Measurements from ENCODE around the gene GPC5. TPM values are rescaled to one million over a fixed set of nuclear protein-coding genes. Genes with fewer than 3 reads are reported as not detected.

Gene GPC5
- total RNA-seq, 4 donors from 2014 or later, result 0.24 to 30.8 (median 1.8) TPM; not detected in 1

DNA sequence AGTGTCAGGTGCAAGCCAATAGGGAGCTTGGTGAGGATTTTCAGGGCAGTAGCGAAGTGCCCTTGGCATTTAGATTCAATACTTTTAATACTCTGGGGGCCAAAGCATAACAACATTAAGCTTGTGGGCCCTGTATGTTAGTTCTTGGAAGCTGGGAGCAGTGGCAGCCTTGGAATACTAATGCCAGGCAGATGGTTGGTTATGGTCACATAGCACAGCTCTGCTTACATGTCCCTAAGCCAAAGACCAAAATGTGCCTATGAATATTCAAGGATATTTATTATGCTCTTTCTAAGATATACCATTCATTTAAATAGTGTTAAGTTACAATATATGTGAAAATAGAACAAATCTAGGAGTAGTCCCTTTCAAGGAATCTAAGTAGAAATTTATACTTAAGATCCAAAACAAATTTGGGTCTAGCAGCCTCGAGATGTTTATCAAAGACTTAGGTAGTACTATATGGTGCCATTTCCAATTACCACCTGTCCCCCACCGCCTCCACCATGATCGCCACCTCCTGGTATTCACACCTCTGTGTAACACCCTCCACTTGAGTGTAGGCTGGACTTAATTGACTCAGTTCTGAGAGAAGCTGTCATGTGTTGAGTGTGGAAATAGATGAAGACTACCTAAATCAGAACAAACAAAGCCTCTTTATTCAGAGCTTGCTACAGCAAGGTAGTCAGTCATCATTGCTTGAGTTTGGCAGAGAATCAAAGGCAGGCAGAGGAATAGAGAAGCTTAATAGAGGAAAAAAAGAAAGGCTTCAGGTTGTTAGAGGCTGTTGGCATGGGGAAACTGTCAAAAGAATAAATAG lies 261.0 kb downstream of the GPC5 start:
- H3K9me3 ChIP-seq, result no peaks in the 10 kb centered on the region
- no peak overlapping the region for H3K27ac ChIP-seq
- no peak for DNase-seq
- H3K4me3 ChIP-seq, result no peak overlapping the region
- H3K4me1 ChIP-seq, result no peaks in the 10 kb centered on the region
- TF ChIP-seq POLR2A (IDR thresholded peaks at IDR 0.05), result no peak
- TF ChIP-seq, protein P1, sequence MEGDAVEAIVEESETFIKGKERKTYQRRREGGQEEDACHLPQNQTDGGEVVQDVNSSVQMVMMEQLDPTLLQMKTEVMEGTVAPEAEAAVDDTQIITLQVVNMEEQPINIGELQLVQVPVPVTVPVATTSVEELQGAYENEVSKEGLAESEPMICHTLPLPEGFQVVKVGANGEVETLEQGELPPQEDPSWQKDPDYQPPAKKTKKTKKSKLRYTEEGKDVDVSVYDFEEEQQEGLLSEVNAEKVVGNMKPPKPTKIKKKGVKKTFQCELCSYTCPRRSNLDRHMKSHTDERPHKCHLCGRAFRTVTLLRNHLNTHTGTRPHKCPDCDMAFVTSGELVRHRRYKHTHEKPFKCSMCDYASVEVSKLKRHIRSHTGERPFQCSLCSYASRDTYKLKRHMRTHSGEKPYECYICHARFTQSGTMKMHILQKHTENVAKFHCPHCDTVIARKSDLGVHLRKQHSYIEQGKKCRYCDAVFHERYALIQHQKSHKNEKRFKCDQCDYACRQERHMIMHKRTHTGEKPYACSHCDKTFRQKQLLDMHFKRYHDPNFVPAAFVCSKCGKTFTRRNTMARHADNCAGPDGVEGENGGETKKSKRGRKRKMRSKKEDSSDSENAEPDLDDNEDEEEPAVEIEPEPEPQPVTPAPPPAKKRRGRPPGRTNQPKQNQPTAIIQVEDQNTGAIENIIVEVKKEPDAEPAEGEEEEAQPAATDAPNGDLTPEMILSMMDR (IDR thresholded peaks at IDR 0.05), result no peak
- no peaks in the 10 kb centered on the region for H3K36me3 ChIP-seq
- H3K27me3 ChIP-seq, result no peaks in the 10 kb centered on the region
- intact Hi-C loops (cut with DNase I; ENCODE audit: low total_unique reads), result no loop called here

DNA sequence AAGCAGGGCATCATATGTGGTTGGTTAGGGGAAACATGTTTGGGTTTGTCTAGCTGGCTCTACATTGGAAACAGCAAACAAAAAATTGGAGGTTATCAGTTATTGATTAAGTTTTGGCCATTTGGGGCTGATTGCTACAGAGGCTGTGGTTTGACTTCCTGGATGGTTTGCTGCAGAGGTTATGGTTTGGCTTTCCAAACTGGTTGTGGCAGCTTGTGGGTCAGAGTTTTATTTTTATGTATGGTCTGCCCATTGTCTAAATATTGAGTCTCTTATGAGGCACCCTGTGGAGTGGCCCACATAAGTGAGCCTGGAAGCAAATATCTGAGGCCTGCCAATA lies 261.6 kb downstream of the GPC5 start:
- intact Hi-C loops (cut with DNase I; ENCODE audit: low total_unique reads), result no loop called here
- H3K4me1 ChIP-seq, result no peaks in the 10 kb centered on the region
- DNase-seq, result no peak
- TF ChIP-seq, protein P1 (IDR thresholded peaks at IDR 0.05), result no peak
- TF ChIP-seq POLR2A (IDR thresholded peaks at IDR 0.05), result no peak
- H3K27ac ChIP-seq, result no peak overlapping the region
- H3K4me3 ChIP-seq, result no peak overlapping the region
- no peaks in the 10 kb centered on the region for H3K36me3 ChIP-seq
- no peaks in the 10 kb centered on the region for H3K27me3 ChIP-seq
- H3K9me3 ChIP-seq, result no peaks in the 10 kb centered on the region

DNA sequence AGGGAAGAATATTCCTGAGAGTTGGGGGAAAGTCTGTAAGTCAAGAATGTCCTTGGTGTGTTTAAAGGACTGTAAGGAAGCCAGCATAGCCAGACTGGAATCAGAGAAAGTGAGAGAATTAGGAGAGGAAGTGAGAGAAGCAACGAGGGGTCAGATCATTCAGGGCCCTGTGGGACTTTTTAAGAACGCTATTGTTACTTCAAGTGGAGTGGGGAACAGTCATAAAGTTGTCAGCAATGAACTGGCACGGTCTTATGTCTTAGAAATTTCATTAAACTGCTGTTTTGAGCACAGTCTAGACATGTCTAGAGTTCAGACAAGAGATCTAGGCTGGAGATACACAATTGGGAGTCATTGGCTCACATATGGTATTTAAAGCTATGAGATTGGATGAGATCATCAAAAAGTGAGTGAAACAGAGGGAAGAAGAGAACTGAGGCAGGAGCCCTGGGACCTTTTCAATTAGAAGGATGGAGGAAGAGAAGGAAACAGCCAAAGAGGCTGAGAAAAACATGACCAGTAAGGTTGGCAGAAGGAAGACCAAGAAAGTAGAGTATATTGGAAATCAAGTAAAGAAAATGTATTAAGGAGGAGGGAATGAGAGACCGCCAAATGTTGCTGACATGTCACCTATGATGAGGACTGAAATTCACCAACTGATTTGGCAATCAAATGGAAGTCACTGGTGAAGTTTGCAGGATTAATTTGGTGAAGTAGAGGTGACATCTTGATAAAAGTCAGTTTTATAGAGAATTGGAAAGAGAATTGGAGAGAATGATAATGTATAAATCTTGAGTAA lies 263.5 kb downstream of the GPC5 start:
- Histone ChIP-seq H3K27ac (no peak overlapping the region), H3K27me3 (peaks cover 0 to 4% of the 10 kb centered on the region in 2 donors), H3K4me1 (no peaks in the 10 kb centered on the region), H3K9me3 (no peaks in the 10 kb centered on the region), H3K36me3 (no peaks in the 10 kb centered on the region), H3K4me3 (no peak overlapping the region)
- intact Hi-C loops (cut with DNase I; ENCODE audit: low total_unique reads), result no loop called here
- TF ChIP-seq, protein P1 (IDR thresholded peaks at IDR 0.05), result no peak
- no peak for TF ChIP-seq POLR2A (IDR thresholded peaks at IDR 0.05)
- no peak for DNase-seq

GRCh38 chr13:91664039-91664438 lies 265.6 kb downstream of the GPC5 start:
- Histone ChIP-seq H3K4me3 (no peak overlapping the region), H3K9me3 (no peaks in the 10 kb centered on the region), H3K27me3 (peaks cover 0 to 4% of the 10 kb centered on the region in 2 donors), H3K27ac (no peak overlapping the region), H3K4me1 (no peaks in the 10 kb centered on the region), H3K36me3 (no peaks in the 10 kb centered on the region)
- no peak for DNase-seq
- intact Hi-C loops (cut with DNase I; ENCODE audit: low total_unique reads), result no loop called here
- TF ChIP-seq POLR2A (IDR thresholded peaks at IDR 0.05), result no peak
- TF ChIP-seq, protein P1 (IDR thresholded peaks at IDR 0.05), result no peak

DNA sequence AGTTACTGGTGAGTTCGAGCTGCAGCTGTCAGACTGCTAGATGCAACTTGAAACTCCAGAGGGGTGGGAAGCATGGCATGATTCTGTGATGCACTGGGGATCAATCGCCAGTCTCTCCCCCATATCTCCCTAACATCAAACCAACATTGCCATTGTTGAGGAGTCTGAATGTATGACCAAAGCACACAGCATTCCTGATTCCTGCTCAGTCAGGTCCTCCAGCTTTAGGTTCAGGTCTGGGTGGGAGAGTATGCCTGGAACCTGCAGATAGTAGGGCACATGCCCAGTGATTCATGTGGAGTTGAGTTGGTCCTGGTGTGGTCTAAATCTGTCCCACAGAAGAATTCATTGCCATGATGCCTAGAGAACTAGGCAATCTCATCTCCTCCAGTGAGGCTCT lies 269.1 kb downstream of the GPC5 start:
- DNase-seq, result no peak
- Histone ChIP-seq H3K27ac (no peak overlapping the region), H3K27me3 (peaks cover 0 to 4% of the 10 kb centered on the region in 2 donors), H3K4me1 (no peaks in the 10 kb centered on the region), H3K36me3 (no peaks in the 10 kb centered on the region), H3K4me3 (no peak overlapping the region), H3K9me3 (no peaks in the 10 kb centered on the region)
- intact Hi-C loops (cut with DNase I; ENCODE audit: low total_unique reads), result no loop called here
- TF ChIP-seq, protein P1 (IDR thresholded peaks at IDR 0.05), result no peak
- no peak for TF ChIP-seq POLR2A (IDR thresholded peaks at IDR 0.05)

Measured in uterus (tissue), 4 donors.